SK-N-MC (cell line): ENCODE data around the gene OLFML2A.

Experiments
- DNase-seq: peaks from one replicate; pipeline ENCODE4 v3.0.0-alpha.2; 2011; ENCODE audit warnings: low read depth, low spot score
- H3K27ac ChIP-seq: fragments of 200-600 bp; sonication (generic); 2 replicates; pipeline ENCODE4 v1.5.1; 2016; ENCODE audit warnings: mixed run types
- H3K36me3 ChIP-seq: fragments of 200-600 bp; sonication (generic); 2 replicates; pipeline ENCODE4 v1.6.1; 2017; ENCODE audit warnings: antibody characterized with exemption, low read length, mixed read lengths; ENCODE audit not compliant: insufficient read depth
- H3K4me3 ChIP-seq: fragments of 200-600 bp; sonication (generic); 2 replicates; pipeline ENCODE4 v1.5.1; 2016
- H3K9ac ChIP-seq: fragments of 200-600 bp; sonication (generic); 2 replicates; pipeline ENCODE4 v1.8.0; 2017; ENCODE audit warnings: mixed run types, mixed read lengths; ENCODE audit not compliant: insufficient read length
- H3K9me3 ChIP-seq: fragments of 200-600 bp; sonication (generic); 2 replicates; pipeline ENCODE4 v1.6.1; 2017; ENCODE audit warnings: low read depth, mild to moderate bottlenecking, antibody characterized with exemption, low read length, moderate library complexity, mixed read lengths
- EZH2 ChIP-seq: fragments of 200-600 bp; sonication (generic); IDR thresholded peaks from one replicate; pipeline ENCODE4 v1.6.1; 2017; ENCODE audit warnings: antibody characterized with exemption
- FOXP2 ChIP-seq: optimal IDR thresholded peaks from 2 replicates; pipeline ENCODE3; 2011; ENCODE audit warnings: mild to moderate bottlenecking, moderate library complexity; ENCODE audit not compliant: insufficient read depth; ENCODE audit errors: extremely low read length, control extremely low read depth
- POLR2AphosphoS5 ChIP-seq: IDR thresholded peaks from 2 replicates; pipeline ENCODE4 v1.6.1; 2012; ENCODE audit warnings: mild to moderate bottlenecking, low read depth, low read length, borderline replicate concordance

Gene OLFML2A

GRCh38 chr9:124809211-124809610 is 32.3 kb downstream of the OLFML2A start:
- no peak overlapping the region for H3K4me3 ChIP-seq
- no peaks in the 10 kb centered on the region for H3K9me3 ChIP-seq
- no peak for DNase-seq
- no peak for TF ChIP-seq POLR2AphosphoS5
- TF ChIP-seq EZH2: no peak
- TF ChIP-seq FOXP2: no peak
- H3K36me3 ChIP-seq: no peaks in the 10 kb centered on the region
- H3K27ac ChIP-seq: no peak overlapping the region
- no peak overlapping the region for H3K9ac ChIP-seq

- Histone ChIP-seq H3K9me3 (no peaks in the 10 kb centered on the region), H3K27ac (no peak overlapping the region), H3K36me3 (no peaks in the 10 kb centered on the region), H3K4me3 (no peak overlapping the region), H3K9ac (no peak overlapping the region)
- no peak for DNase-seq
- TF ChIP-seq POLR2AphosphoS5 (no peak), EZH2 (no peak), FOXP2 (no peak)
These were observed 33.0 kb downstream of the OLFML2A start for GRCh38 chr9:124809741-124810500.

GRCh38 chr9:124810663-124811355 is 33.9 kb downstream of the OLFML2A start:
- Histone ChIP-seq H3K9me3 (no peaks in the 10 kb centered on the region), H3K4me3 (no peak overlapping the region), H3K9ac (no peak overlapping the region), H3K27ac (no peak overlapping the region), H3K36me3 (no peaks in the 10 kb centered on the region)
- DNase-seq: no peak
- TF ChIP-seq POLR2AphosphoS5: no peak
- TF ChIP-seq FOXP2: no peak
- TF ChIP-seq EZH2: no peak

- no peak for DNase-seq
- H3K27ac ChIP-seq: no peak overlapping the region
- TF ChIP-seq EZH2 (no peak), POLR2AphosphoS5 (no peak), FOXP2 (no peak)
- H3K9ac ChIP-seq: no peak overlapping the region
- H3K4me3 ChIP-seq: no peak overlapping the region
- no peaks in the 10 kb centered on the region for H3K36me3 ChIP-seq
- no peaks in the 10 kb centered on the region for H3K9me3 ChIP-seq
These were observed 35.5 kb downstream of the OLFML2A start for GRCh38 chr9:124812441-124812876.

- no peak for TF ChIP-seq POLR2AphosphoS5
- no peak for TF ChIP-seq FOXP2
- no peak for TF ChIP-seq EZH2
- Histone ChIP-seq H3K36me3 (no peaks in the 10 kb centered on the region), H3K4me3 (no peak overlapping the region), H3K9ac (no peak overlapping the region), H3K9me3 (no peaks in the 10 kb centered on the region), H3K27ac (no peak overlapping the region)
- no peak for DNase-seq
These were observed 36.1 kb downstream of the OLFML2A start for GRCh38 chr9:124813041-124813440.

GRCh38 chr9:124813501-124814163 is 36.7 kb downstream of the OLFML2A start:
- H3K36me3 ChIP-seq: no peaks in the 10 kb centered on the region
- DNase-seq: no peak
- H3K9ac ChIP-seq: no peak overlapping the region
- TF ChIP-seq POLR2AphosphoS5 (no peak), FOXP2 (no peak), EZH2 (no peak)
- no peak overlapping the region for H3K4me3 ChIP-seq
- no peak overlapping the region for H3K27ac ChIP-seq
- no peaks in the 10 kb centered on the region for H3K9me3 ChIP-seq

GRCh38 chr9:124814164-124814535 is 37.2 kb downstream of the OLFML2A start:
- H3K9me3 ChIP-seq: no peaks in the 10 kb centered on the region
- H3K9ac ChIP-seq: no peak overlapping the region
- no peak for DNase-seq
- no peaks in the 10 kb centered on the region for H3K36me3 ChIP-seq
- H3K27ac ChIP-seq: no peak overlapping the region
- TF ChIP-seq FOXP2 (no peak), POLR2AphosphoS5 (no peak), EZH2 (no peak)
- no peak overlapping the region for H3K4me3 ChIP-seq

GRCh38 chr9:124815601-124816000 is 38.7 kb downstream of the OLFML2A start:
- DNase-seq: no peak
- no peak overlapping the region for H3K9ac ChIP-seq
- H3K36me3 ChIP-seq: no peaks in the 10 kb centered on the region
- TF ChIP-seq EZH2 (no peak), FOXP2 (no peak), POLR2AphosphoS5 (no peak)
- no peak overlapping the region for H3K27ac ChIP-seq
- H3K9me3 ChIP-seq: no peaks in the 10 kb centered on the region
- no peak overlapping the region for H3K4me3 ChIP-seq
